ENCODE data around the gene NPAS1.
"Not testable (repeated sequence)": the region's sequence is repeated elsewhere in the genome, so short reads cannot be mapped to it uniquely, and the experiment has no call there.

Gene NPAS1

DNA sequence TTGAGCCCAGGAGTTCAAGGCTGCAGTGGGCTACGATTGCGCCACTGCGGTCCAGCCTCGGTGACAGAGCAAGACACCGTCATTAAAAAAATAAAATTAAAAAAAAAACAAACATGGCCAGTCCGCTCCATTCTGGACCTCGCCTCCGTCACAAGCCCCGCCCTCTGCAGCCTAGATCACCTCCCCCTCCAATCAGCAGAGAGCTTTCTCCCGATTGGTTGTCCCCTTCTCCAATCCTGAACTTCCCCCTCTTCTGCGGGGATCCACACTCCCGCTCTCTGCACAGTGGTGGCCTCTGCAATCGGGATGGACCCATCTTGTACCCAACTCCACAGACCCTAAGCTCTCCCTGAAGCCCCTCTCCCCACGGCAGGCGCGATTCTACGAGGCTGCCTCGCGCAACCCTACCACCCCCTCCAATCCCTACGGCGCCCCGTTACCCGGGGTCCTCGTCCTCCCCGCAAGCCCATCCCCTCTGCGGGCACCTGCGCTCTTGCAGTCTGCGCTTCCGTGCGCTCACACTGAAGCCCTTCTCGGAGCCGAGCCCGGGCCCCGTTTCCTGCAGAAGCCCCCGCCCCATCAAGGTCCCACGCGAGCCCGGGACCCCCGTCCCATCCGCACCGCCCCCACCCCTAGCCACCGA lies 28.2 kb downstream of the NPAS1 start:
- peak; percentile 14 for DNase-seq

- DNase-seq = no peak
These were observed 29.7 kb downstream of the NPAS1 start for GRCh38 chr19:47049307-47049700.

DNA sequence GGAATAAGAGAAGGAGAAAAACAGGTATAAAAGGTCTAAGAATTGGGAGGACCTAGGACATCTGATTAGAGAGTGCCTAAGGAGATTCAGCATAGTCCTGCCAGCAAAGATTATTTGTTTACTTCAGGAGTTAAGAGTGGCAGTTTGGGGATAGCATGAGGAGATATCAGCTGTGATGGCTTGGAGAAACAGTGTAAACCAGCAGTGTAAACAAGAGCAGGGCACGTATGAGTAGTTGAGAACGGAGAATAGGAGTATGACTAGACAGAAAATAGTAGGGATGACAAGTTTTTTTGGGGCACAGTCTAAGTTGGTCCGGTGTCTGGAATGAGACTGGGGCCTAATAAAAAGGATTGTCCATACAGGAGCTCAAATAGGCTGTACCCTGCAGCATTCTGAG lies 30.9 kb downstream of the NPAS1 start:
- not testable (repeated sequence) for DNase-seq

GRCh38 chr19:47056411-47056810 lies 36.8 kb downstream of the NPAS1 start:
- peak; percentile 12 for DNase-seq

DNA sequence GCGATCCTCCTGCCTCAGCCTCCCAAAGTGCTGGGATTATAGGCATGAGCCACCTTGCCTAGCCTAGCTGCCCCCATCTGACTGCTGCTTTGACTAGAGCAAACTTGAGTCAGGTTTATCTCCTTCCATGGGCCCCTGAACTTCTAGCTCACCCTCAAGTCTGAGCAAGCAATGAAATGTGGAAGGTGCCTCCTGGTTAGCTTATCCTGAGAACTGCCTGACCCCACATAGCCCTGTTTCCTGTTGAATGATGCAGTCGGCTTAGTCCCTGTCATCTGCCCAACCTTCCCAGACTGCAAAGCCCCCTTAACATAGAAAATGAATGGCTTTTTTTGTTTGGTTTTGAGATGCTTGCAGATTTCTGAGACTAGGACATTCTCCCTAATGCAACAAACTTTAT lies 37.7 kb downstream of the NPAS1 start:
- no peak for DNase-seq

DNA sequence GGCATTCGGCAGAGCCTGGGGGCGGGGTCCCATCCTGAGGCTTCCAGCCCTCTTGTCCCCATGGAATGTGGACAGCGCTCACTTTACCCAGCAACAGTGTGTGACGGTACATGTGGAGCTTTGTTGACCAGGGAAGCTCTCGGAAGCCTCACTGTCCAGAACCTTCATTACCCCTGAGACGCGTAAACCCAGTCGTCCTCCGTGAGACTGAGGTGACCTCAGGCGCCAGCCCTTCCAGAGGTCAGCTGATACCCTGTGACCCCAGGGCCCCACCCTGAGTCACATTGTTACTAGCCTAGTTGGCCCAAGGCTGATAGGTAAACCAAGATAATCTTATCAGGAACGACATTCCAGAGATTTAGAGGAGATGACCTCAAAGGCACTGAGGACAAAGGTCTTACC lies 39.0 kb downstream of the NPAS1 start:
- no peak for DNase-seq

- DNase-seq = no peak
These were observed 44.2 kb downstream of the NPAS1 start for GRCh38 chr19:47063874-47064273.

DNA sequence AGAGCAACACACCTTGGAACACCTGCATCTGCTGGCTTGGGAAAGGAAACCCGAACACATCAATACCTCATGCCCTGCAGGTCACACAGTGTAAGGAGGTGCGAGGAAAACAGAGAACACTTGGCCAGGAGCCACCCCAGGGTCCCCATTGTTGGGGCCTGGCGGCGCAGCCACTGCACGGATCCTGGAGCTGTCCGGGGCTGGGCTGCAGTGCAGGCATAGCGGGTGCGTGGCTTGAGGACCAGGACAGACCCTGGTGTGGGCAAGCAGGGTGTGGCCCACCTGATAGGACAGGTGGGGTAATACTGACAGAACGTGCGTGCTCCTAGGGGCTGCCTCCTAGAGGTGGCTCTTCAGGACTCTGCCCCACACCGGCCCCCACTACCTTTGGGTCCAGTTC lies 45.6 kb downstream of the NPAS1 start:
- no peak for DNase-seq

GRCh38 chr19:47066376-47067214 lies 47.0 kb downstream of the NPAS1 start:
- no peak for DNase-seq

DNA sequence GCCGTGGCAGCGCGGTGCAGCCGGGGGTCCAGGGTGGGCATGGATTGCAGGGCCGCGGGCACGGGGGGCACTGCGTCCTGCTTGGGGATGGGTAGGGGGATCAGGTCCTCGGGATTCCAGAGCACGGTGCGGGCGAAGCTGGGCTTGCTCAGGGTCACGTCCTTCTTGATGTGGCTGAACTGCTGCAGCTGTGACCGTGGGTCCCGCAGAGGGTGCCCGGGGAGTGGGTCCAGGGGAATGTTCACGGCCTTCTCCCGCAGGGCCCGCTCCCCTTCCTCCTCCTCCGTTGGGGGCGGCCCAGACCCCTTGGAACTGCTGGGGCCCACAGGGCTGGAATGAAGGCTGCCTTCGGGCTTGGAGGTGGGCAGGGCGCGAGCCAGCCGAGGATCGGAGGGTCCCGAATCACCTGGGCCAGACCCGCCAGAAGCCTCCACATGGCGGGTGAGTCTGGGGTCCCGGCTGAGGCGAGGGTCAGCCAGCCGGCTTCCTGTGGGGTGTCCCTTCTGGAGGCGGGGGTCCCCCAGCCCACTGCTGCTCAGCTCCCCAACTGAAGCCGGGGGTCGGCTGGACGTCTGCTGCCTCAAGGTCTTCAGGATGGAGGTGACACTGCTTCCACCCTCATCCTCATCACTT lies 47.7 kb downstream of the NPAS1 start:
- no peak for DNase-seq

DNA sequence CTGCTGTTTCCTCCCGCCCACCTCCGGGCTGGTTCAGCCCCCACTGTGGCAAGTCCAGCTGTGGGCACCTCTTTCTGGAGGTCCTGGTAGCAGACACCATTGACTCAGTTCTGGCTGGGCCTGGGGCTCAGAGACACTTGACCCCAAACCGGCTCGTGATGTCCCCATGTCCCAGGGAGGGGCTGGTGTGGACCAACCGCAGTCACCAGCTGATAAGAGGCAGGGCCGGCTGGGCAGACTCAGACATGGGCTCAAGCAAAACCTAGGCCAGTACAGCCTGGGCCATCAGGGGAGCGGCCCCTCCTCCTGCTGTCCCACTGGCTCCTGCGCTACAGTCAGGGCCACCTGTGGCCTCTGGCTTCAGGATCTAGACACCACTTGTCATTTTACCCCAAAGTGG lies 48.6 kb downstream of the NPAS1 start:
- no peak for DNase-seq

DNA sequence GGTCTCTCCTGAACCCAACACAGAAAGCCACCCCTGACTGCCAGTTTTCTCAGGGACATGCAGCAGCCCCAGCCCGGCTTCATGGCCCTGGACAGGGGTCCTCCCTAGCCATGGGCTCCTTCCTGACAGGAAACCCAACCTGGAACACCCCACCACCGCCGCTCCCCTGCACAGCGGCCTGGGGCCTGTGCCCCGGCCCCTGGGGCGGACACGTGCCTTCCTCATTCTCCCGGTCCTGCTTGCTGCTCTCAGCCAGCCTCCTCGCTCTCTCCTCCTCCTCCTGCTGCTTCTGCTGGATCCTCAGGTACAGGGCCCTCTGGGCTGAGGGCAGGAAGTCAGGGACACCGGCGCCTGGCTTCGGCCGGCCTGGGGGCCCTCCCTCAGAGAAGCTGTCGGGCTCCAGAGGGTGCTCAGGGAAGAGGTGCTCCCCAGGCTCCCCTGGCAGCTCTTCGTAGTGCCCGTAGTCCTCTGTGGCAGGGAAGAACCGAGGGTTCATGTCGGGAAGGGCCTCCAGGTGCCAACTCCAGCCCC lies 49.3 kb downstream of the NPAS1 start:
- DNase-seq = no peak

- DNase-seq = no peak
These were observed 50.2 kb downstream of the NPAS1 start for GRCh38 chr19:47069795-47070194.

DNA sequence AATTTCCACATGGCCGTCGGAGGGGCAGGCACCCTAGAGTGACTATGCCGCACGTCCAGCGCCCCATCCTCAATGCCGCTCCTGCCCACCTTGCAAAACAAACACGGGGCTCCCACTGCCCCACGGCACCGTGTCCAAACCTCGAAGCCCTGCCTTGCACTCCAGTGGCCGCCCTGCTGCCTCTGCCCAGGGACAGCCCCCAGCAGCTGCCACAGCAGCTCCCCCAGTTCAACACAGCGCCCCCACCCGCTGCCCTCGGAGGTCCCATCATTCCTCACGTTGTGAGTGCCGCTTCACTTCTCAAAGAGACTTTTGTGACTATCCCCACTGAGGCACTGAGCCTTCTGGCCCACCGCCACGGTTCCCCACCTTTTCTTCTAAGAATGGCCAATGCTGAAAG lies 51.1 kb downstream of the NPAS1 start:
- DNase-seq = no peak

- no peak for DNase-seq
These were observed 52.1 kb downstream of the NPAS1 start for GRCh38 chr19:47071731-47072130.

DNA sequence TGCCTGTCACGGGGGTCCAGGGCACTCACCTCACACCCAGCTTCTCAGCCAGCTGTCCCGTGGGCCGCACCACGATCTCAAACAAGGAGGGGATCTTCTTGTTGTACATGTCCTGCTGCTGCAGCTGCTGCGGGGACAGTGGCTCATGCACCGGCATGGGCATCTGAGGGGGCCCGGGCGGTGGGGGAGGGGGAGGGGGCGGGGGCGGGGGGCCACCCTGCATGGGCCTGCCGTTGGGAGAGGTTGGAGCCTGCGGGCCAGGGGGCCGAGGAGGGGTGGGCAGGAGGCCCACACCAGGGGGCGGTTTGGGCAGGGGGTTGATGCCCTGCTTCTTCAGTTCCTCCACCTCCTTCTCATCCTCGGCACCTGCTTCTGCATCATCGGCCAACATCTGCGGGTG lies 52.7 kb downstream of the NPAS1 start:
- no peak for DNase-seq

DNA sequence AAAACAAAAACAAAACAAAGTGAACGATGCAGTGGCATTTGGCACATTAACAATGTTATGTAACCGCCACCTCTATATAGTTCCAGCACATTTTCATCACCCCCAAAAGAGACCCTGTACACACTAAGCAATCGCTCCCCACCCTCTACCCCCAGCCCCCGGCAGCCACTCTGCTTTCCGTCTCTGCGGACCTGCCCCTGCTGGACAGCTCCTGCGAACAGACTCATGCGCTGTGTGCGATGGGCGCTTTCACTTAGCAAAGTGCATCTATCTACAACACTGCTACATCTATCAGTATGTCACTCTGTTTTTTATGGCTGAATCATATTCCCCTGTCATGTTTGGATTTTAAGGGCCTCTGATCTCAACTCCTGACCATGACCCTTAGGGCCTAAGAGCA lies 53.9 kb downstream of the NPAS1 start:
- no peak for DNase-seq

GRCh38 chr19:47074621-47075020 lies 55.0 kb downstream of the NPAS1 start:
- DNase-seq = no peak

- DNase-seq = no peak
These were observed 55.7 kb downstream of the NPAS1 start for GRCh38 chr19:47075179-47075810.

- no peak for DNase-seq
These were observed 56.3 kb downstream of the NPAS1 start for GRCh38 chr19:47075941-47076340.

GRCh38 chr19:47078351-47078750 lies 58.7 kb downstream of the NPAS1 start:
- not testable (repeated sequence) for DNase-seq

- no peak for DNase-seq
These were observed 61.5 kb downstream of the NPAS1 start for GRCh38 chr19:47081095-47081494.

- DNase-seq = no peak
These were observed 62.9 kb downstream of the NPAS1 start for GRCh38 chr19:47082493-47082892.
